ENCODE results near the gene LRRC8D.
"Not testable (repeated sequence)": the region's sequence is repeated elsewhere in the genome, so short reads cannot be mapped to it uniquely, and the experiment has no call there.

LRRC8D gene

GRCh38 chr1:89786628-89787214, 34.1 kb upstream of the LRRC8D start:
- no peak for TF ChIP-seq CTCF (conservative IDR thresholded peaks at IDR 0.05; ENCODE audit: low read depth, low read length)
- H3K4me3 ChIP-seq (ENCODE audit: low read length), result no peak overlapping the region
- no peak for DNase-seq (ENCODE audit: low read depth)

- TF ChIP-seq CTCF (conservative IDR thresholded peaks at IDR 0.05; ENCODE audit: low read depth, low read length), result no peak
- no peak for DNase-seq (ENCODE audit: low read depth)
- H3K4me3 ChIP-seq (ENCODE audit: low read length), result no peak overlapping the region
Measured at GRCh38 chr1:89790592-89790991, 30.2 kb upstream of the LRRC8D start.

GRCh38 chr1:89791064-89791726, 29.6 kb upstream of the LRRC8D start:
- no peak overlapping the region for H3K4me3 ChIP-seq (ENCODE audit: low read length)
- no peak for TF ChIP-seq CTCF (conservative IDR thresholded peaks at IDR 0.05; ENCODE audit: low read depth, low read length)
- no peak for DNase-seq (ENCODE audit: low read depth)

GRCh38 chr1:89794406-89794805, 26.4 kb upstream of the LRRC8D start:
- peak; percentile 36 for DNase-seq (ENCODE audit: low read depth)
- no peak for TF ChIP-seq CTCF (conservative IDR thresholded peaks at IDR 0.05; ENCODE audit: low read depth, low read length)
- no peak overlapping the region for H3K4me3 ChIP-seq (ENCODE audit: low read length)

- DNase-seq (ENCODE audit: low read depth); H3K4me3 ChIP-seq (ENCODE audit: low read length): not testable (repeated sequence)
Measured at GRCh38 chr1:89795571-89795970, 25.3 kb upstream of the LRRC8D start.

- H3K4me3 ChIP-seq (ENCODE audit: low read length); DNase-seq (ENCODE audit: low read depth): not testable (repeated sequence)
Measured at GRCh38 chr1:89797876-89798275, 23.0 kb upstream of the LRRC8D start.

- no peak for TF ChIP-seq CTCF (conservative IDR thresholded peaks at IDR 0.05; ENCODE audit: low read depth, low read length)
- no peak for DNase-seq (ENCODE audit: low read depth)
- H3K4me3 ChIP-seq (ENCODE audit: low read length), result no peak overlapping the region
Measured at GRCh38 chr1:89799495-89799894, 21.3 kb upstream of the LRRC8D start.

- DNase-seq (ENCODE audit: low read depth), result no peak
- no peak overlapping the region for H3K4me3 ChIP-seq (ENCODE audit: low read length)
- TF ChIP-seq CTCF (conservative IDR thresholded peaks at IDR 0.05; ENCODE audit: low read depth, low read length), result no peak
Measured at GRCh38 chr1:89800022-89800655, 20.7 kb upstream of the LRRC8D start.
